Hepatocyte (in vitro differentiated cells): ENCODE measurements around the gene GPR25. TPM values are rescaled to one million over a fixed set of nuclear protein-coding genes. Genes with fewer than 3 reads are reported as not detected.

Experiments
- DNase-seq: peaks from one replicate; pipeline ENCODE4 v3.0.0-alpha.2; 2016; ENCODE audit warnings: low spot score
- H2AFZ ChIP-seq: fragments of 200-600 bp; sonication (generic); 2 replicates; pipeline ENCODE4 v1.6.0; 2016; ENCODE audit warnings: antibody characterized with exemption, mild to moderate bottlenecking
- H3K27ac ChIP-seq: fragments of 200-600 bp; sonication (generic); 2 replicates; pipeline ENCODE4 v1.5.1; 2016; ENCODE audit warnings: mild to moderate bottlenecking
- H3K27me3 ChIP-seq: fragments of 200-600 bp; sonication (generic); 2 replicates; pipeline ENCODE4 v1.6.1; 2016
- H3K36me3 ChIP-seq: fragments of 200-600 bp; sonication (generic); replicated peaks from 2 replicates; pipeline ENCODE4 v1.5.1; 2016; ENCODE audit warnings: low read depth; ENCODE audit not compliant: insufficient read depth
- H3K4me1 ChIP-seq: fragments of 200-600 bp; sonication (generic); 2 replicates; pipeline ENCODE4 v1.5.1; 2016; ENCODE audit warnings: mild to moderate bottlenecking, moderate library complexity; ENCODE audit not compliant: insufficient read depth
- H3K4me2 ChIP-seq: fragments of 200-600 bp; sonication (generic); 2 replicates; pipeline ENCODE4 v1.6.0; 2016
- H3K4me3 ChIP-seq: fragments of 200-600 bp; sonication (generic); 2 replicates; pipeline ENCODE4 v1.5.1; 2016; ENCODE audit warnings: mild to moderate bottlenecking
- H3K79me2 ChIP-seq: fragments of 200-600 bp; sonication (generic); 2 replicates; pipeline ENCODE4 v1.6.0; 2017; ENCODE audit warnings: mild to moderate bottlenecking
- H3K9me2 ChIP-seq: fragments of 200-600 bp; sonication (generic); replicated peaks from 2 replicates; pipeline ENCODE4 v1.6.0; 2017; ENCODE audit warnings: mild to moderate bottlenecking; ENCODE audit not compliant: insufficient read depth
- H3K9me3 ChIP-seq: fragments of 200-600 bp; sonication (generic); 2 replicates; pipeline ENCODE4 v1.5.1; 2016; ENCODE audit warnings: low read depth, mild to moderate bottlenecking
- H4K20me1 ChIP-seq: fragments of 200-600 bp; sonication (generic); 2 replicates; pipeline ENCODE4 v1.6.0; 2016; ENCODE audit warnings: mild to moderate bottlenecking; ENCODE audit not compliant: insufficient read depth, poor library complexity, severe bottlenecking
- CTCF ChIP-seq: fragments of 200-600 bp; sonication (generic); IDR thresholded peaks from 2 replicates; pipeline ENCODE4 v1.5.1; 2016; ENCODE audit warnings: antibody characterized with exemption, mild to moderate bottlenecking; ENCODE audit not compliant: poor library complexity
- EZH2 ChIP-seq: fragments of 200-600 bp; sonication (generic); IDR thresholded peaks from 2 replicates; pipeline ENCODE4 v1.6.1; 2016; ENCODE audit warnings: antibody characterized with exemption, mild to moderate bottlenecking, borderline replicate concordance
- EZH2phosphoT487 ChIP-seq: fragments of 200-600 bp; sonication (generic); IDR thresholded peaks from one replicate; pipeline ENCODE4 v1.6.1; 2018; ENCODE audit warnings: antibody characterized with exemption, mild to moderate bottlenecking, low read depth, moderate library complexity; ENCODE audit not compliant: unreplicated experiment, severe bottlenecking
- WGBS: methylation state at CpG from one replicate; pipeline ENCODE4 v1.1.6; 2016; ENCODE audit warnings: low lambda C conversion rate; ENCODE audit errors: missing lambda C conversion rate; 5-methylcytosine and 5-hydroxymethylcytosine counted together
- polyA plus RNA-seq: library from polyadenylated mRNA; unstranded; fragments of >200 nt; fragmentation: Nextera tagmentation; extraction: Ambion mirVana; gene quantifications from 2 replicates; pipeline ENCODE4 v1.2.1, GENCODE V29; 2016
- total RNA-seq: library from RNA; depleted of rRNA; stranded (reverse); fragments of >200 nt; gene quantifications from 2 replicates; pipeline ENCODE4 v1.2.3, GENCODE V29; 2014

GPR25 gene
- total and polyA plus RNA-seq, 2 experiments from 2014 or later, result not detected

- H3K4me2 ChIP-seq, result no peak overlapping the region
- no peaks in the 10 kb centered on the region for H3K9me3 ChIP-seq
- no peak overlapping the region for H2AFZ ChIP-seq
- H3K27me3 ChIP-seq, result no peaks in the 10 kb centered on the region
- DNase-seq, result no peak
- no peaks in the 10 kb centered on the region for H4K20me1 ChIP-seq
- no peaks in the 10 kb centered on the region for H3K4me1 ChIP-seq
- H3K36me3 ChIP-seq, result no peaks in the 10 kb centered on the region
- TF ChIP-seq EZH2phosphoT487 (no peak), CTCF (no peak), EZH2 (no peak)
- no peaks in the 10 kb centered on the region for H3K79me2 ChIP-seq
- H3K9me2 ChIP-seq, result no peaks in the 10 kb centered on the region
- WGBS, result 89% methylated on average over 3 of the region's 3 CpGs
- H3K4me3 ChIP-seq, result no peak overlapping the region
- no peak overlapping the region for H3K27ac ChIP-seq
Measured at GRCh38 chr1:200883118-200883517, 10.3 kb downstream of the GPR25 start.

GRCh38 chr1:200885623-200886402 lies 13.0 kb downstream of the GPR25 start:
- Histone ChIP-seq H3K9me2 (no peaks in the 10 kb centered on the region), H3K79me2 (peaks cover 8% of the 10 kb centered on the region), H3K4me2 (no peak overlapping the region), H3K9me3 (no peaks in the 10 kb centered on the region), H2AFZ (no peak overlapping the region), H3K27me3 (no peaks in the 10 kb centered on the region), H3K4me1 (no peaks in the 10 kb centered on the region), H4K20me1 (no peaks in the 10 kb centered on the region), H3K27ac (no peak overlapping the region), H3K4me3 (no peak overlapping the region), H3K36me3 (no peaks in the 10 kb centered on the region)
- 87% methylated on average over 6 of the region's 6 CpGs for WGBS
- no peak for DNase-seq
- TF ChIP-seq EZH2 (no peak), EZH2phosphoT487 (no peak), CTCF (no peak)

GRCh38 chr1:200886594-200886993 lies 13.8 kb downstream of the GPR25 start:
- H3K27me3 ChIP-seq, result no peaks in the 10 kb centered on the region
- TF ChIP-seq EZH2 (no peak), EZH2phosphoT487 (no peak), CTCF (no peak)
- H3K9me3 ChIP-seq, result no peaks in the 10 kb centered on the region
- peaks cover 8% of the 10 kb centered on the region for H3K79me2 ChIP-seq
- H4K20me1 ChIP-seq, result no peaks in the 10 kb centered on the region
- no peak overlapping the region for H3K4me2 ChIP-seq
- H2AFZ ChIP-seq, result no peak overlapping the region
- H3K4me3 ChIP-seq, result no peak overlapping the region
- 78% methylated on average over 2 of the region's 2 CpGs for WGBS
- no peak for DNase-seq
- no peaks in the 10 kb centered on the region for H3K36me3 ChIP-seq
- no peaks in the 10 kb centered on the region for H3K9me2 ChIP-seq
- H3K4me1 ChIP-seq, result no peaks in the 10 kb centered on the region
- no peak overlapping the region for H3K27ac ChIP-seq
